ENCODE data around the gene TMPRSS3.

The TMPRSS3 gene

DNA sequence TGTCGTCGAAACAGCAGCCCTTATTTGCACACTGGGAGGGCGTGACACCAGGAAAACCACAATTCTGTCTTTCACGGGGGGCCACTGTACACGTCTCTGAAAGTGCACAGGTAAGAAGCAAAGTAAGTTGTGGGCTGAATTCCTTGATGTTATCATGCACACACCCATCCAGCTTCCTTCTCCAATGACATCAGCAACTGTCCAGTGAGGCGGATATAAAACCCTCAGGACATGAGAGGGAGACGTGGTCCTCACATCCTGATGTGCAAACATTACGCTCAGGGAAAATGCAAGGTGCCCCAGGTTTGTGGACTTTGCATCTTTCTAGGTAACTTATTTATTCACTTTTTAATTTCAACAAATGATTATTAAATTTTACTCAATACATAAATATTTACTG is 32.5 kb downstream of the TMPRSS3 start:
- Histone ChIP-seq H3K9me3 (ENCODE audit: insufficient read depth, low read length) (peaks cover 8% of the 10 kb centered on the region; the same call in 1 of the 2 replicates), H3K9ac (ENCODE audit: insufficient read length, low read depth) (no peak overlapping the region), H3K27me3 (ENCODE audit: insufficient read depth, insufficient read length) (no peaks in the 10 kb centered on the region), H3K4me1 (ENCODE audit: insufficient read depth, insufficient read length) (peaks cover 16% of the 10 kb centered on the region), H3K4me3 (ENCODE audit: insufficient read length, low read depth) (no peak overlapping the region), H3K36me3 (ENCODE audit: insufficient read depth, insufficient read length, low read length) (no peaks in the 10 kb centered on the region)
- TF ChIP-seq YY1 (IDR thresholded peaks at IDR 0.05; ENCODE audit: insufficient read depth, insufficient read length): no peak
- TF ChIP-seq ZNF274 (IDR thresholded peaks at IDR 0.05; ENCODE audit: low read depth, low read length): no peak
- TF ChIP-seq SUZ12 (IDR thresholded peaks at IDR 0.05; ENCODE audit: extremely low read depth, insufficient read depth, insufficient read length): no peak
- DNase-seq (ENCODE audit: low read depth, low spot score): no peak

DNA sequence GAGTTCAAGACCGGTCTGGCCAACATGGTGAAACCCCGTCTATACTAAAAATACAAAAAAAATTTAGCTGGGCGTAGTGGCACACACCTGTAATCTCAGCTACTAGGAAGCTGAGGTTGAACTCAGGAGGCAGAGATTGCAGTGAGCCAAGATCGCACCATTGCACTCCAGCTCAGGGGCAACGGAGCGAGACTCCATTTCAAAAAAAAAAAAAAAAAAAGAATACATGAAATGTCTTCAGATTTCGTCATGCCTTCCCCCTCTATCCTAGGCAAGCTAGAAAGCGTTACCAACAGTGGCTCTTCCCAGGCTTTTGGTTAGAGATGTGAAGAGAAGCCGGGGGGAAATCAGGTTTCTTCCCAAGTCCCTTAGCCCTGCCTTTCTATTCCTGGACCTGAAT is 33.2 kb downstream of the TMPRSS3 start:
- no peak for DNase-seq (ENCODE audit: low read depth, low spot score)
- TF ChIP-seq ZNF274 (IDR thresholded peaks at IDR 0.05; ENCODE audit: low read depth, low read length) (no peak), SUZ12 (IDR thresholded peaks at IDR 0.05; ENCODE audit: extremely low read depth, insufficient read depth, insufficient read length) (no peak), YY1 (IDR thresholded peaks at IDR 0.05; ENCODE audit: insufficient read depth, insufficient read length) (no peak)
- Histone ChIP-seq H3K4me1 (ENCODE audit: insufficient read depth, insufficient read length) (peaks cover 16% of the 10 kb centered on the region), H3K9ac (ENCODE audit: insufficient read length, low read depth) (no peak overlapping the region), H3K4me3 (ENCODE audit: insufficient read length, low read depth) (no peak overlapping the region), H3K9me3 (ENCODE audit: insufficient read depth, low read length) (peaks cover 8% of the 10 kb centered on the region; the same call in 1 of the 2 replicates), H3K36me3 (ENCODE audit: insufficient read depth, insufficient read length, low read length) (no peaks in the 10 kb centered on the region), H3K27me3 (ENCODE audit: insufficient read depth, insufficient read length) (no peaks in the 10 kb centered on the region)

DNA sequence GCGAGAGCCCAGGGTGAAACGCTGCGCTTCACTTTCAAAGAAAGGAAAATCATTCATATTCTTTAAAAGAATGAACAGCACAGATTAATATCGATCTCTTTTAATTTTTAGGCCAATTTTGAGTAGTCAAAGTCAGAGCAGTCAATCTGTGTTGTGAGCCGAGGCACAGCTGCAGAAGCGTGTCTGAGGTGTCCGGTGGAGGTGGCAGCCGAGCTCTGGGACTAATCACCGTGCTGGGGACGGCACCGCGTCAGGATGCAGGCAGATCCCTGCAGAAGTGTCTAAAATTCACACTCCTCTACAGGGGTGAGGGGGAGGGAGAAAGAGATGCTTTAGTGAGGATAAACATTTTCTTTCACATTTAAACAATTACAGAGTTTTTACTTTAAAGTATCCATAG is 33.7 kb downstream of the TMPRSS3 start:
- Histone ChIP-seq H3K9ac (ENCODE audit: insufficient read length, low read depth) (no peak overlapping the region), H3K4me3 (ENCODE audit: insufficient read length, low read depth) (no peak overlapping the region), H3K9me3 (ENCODE audit: insufficient read depth, low read length) (peaks cover 8% of the 10 kb centered on the region; the same call in 1 of the 2 replicates), H3K27me3 (ENCODE audit: insufficient read depth, insufficient read length) (no peaks in the 10 kb centered on the region), H3K4me1 (ENCODE audit: insufficient read depth, insufficient read length) (peaks cover 16% of the 10 kb centered on the region), H3K36me3 (ENCODE audit: insufficient read depth, insufficient read length, low read length) (no peaks in the 10 kb centered on the region)
- TF ChIP-seq ZNF274 (IDR thresholded peaks at IDR 0.05; ENCODE audit: low read depth, low read length) (no peak), YY1 (IDR thresholded peaks at IDR 0.05; ENCODE audit: insufficient read depth, insufficient read length) (no peak), SUZ12 (IDR thresholded peaks at IDR 0.05; ENCODE audit: extremely low read depth, insufficient read depth, insufficient read length) (no peak)
- no peak for DNase-seq (ENCODE audit: low read depth, low spot score)

DNA sequence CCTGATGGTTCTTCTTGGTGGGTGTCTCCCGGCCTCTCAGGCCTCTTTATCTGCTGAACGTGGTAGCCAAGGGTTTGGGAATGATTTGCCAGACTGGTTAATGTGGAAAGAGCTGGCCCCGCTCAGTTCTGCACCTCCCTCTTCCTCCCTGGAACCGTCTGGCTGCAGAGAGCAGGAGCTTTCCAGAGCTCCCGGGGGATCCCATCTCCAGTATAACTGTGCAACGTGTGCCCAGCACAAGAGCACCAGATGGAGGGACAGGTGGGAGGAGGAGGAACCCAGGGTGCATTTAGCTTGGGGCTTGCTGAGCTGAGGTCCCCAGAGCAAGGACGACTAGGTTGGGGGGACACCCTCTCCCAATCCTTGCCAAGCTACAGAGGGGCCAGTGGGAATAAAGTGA is 34.6 kb downstream of the TMPRSS3 start:
- DNase-seq (ENCODE audit: low read depth, low spot score): no peak
- Histone ChIP-seq H3K27me3 (ENCODE audit: insufficient read depth, insufficient read length) (no peaks in the 10 kb centered on the region), H3K9me3 (ENCODE audit: insufficient read depth, low read length) (peaks cover 8% of the 10 kb centered on the region; the same call in 1 of the 2 replicates)

DNA sequence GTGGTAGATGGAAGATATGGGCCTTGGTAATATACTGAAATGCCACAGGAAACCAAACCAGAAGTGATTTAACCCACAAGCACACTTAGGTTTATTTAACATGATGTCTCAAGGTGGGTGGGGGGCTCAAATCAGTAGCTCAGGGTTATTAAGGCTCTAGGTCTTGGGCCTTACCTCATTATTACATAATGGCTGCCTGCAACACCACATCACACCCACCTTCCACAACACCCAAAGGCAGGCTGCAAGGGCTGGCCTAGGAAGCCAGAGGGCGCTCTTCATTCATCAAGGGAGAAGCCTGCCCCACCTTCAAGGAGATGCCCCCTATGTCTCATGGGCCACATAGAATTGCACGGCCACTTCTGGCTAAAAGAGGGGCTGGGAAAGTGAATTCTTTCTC is 35.5 kb downstream of the TMPRSS3 start:
- H3K36me3 ChIP-seq (ENCODE audit: insufficient read depth, insufficient read length, low read length): no peaks in the 10 kb centered on the region
- no peaks in the 10 kb centered on the region for H3K27me3 ChIP-seq (ENCODE audit: insufficient read depth, insufficient read length)
- no peak overlapping the region for H3K9ac ChIP-seq (ENCODE audit: insufficient read length, low read depth)
- H3K4me3 ChIP-seq (ENCODE audit: insufficient read length, low read depth): no peak overlapping the region
- DNase-seq (ENCODE audit: low read depth, low spot score): peak; percentile 36
- H3K9me3 ChIP-seq (ENCODE audit: insufficient read depth, low read length): peaks cover 8% of the 10 kb centered on the region; the same call in 1 of the 2 replicates
- peaks cover 8% of the 10 kb centered on the region for H3K4me1 ChIP-seq (ENCODE audit: insufficient read depth, insufficient read length)
- TF ChIP-seq ZNF274 (IDR thresholded peaks at IDR 0.05; ENCODE audit: low read depth, low read length) (no peak), SUZ12 (IDR thresholded peaks at IDR 0.05; ENCODE audit: extremely low read depth, insufficient read depth, insufficient read length) (no peak), YY1 (IDR thresholded peaks at IDR 0.05; ENCODE audit: insufficient read depth, insufficient read length) (no peak)

More for the DNA sequence above, 34.6 kb downstream of the TMPRSS3 start:
- Histone ChIP-seq H3K36me3 (ENCODE audit: insufficient read depth, insufficient read length, low read length) (no peaks in the 10 kb centered on the region), H3K4me1 (ENCODE audit: insufficient read depth, insufficient read length) (peaks cover 16% of the 10 kb centered on the region), H3K9ac (ENCODE audit: insufficient read length, low read depth) (no peak overlapping the region), H3K4me3 (ENCODE audit: insufficient read length, low read depth) (no peak overlapping the region)
- no peak for TF ChIP-seq YY1 (IDR thresholded peaks at IDR 0.05; ENCODE audit: insufficient read depth, insufficient read length)

DNA sequence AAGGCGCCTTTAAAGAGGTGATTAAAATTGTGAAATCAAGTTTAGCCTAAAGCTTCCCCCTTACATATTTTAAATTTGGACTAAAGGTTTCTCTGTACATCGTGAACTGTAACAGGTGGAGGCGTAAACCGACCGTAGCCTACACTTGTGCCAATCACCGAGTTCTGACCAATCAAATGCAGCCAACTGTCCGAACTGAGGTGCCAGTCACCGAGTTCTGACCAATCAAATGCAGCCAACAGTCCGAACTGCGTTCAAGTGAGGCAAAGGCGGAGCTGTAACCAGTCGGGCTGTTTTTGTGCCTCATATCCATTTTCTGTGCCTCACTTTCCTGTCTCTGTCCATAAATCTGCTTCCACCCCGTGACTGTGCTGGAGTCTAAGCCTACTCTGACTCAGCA is 36.9 kb downstream of the TMPRSS3 start:
- Histone ChIP-seq H3K9me3 (ENCODE audit: insufficient read depth, low read length) (peaks cover 8% of the 10 kb centered on the region; the same call in 1 of the 2 replicates), H3K9ac (ENCODE audit: insufficient read length, low read depth) (no peak overlapping the region), H3K4me3 (ENCODE audit: insufficient read length, low read depth) (no peak overlapping the region), H3K4me1 (ENCODE audit: insufficient read depth, insufficient read length) (peaks cover 4% of the 10 kb centered on the region), H3K27me3 (ENCODE audit: insufficient read depth, insufficient read length) (no peaks in the 10 kb centered on the region), H3K36me3 (ENCODE audit: insufficient read depth, insufficient read length, low read length) (no peaks in the 10 kb centered on the region)
- DNase-seq (ENCODE audit: low read depth, low spot score): no peak
- TF ChIP-seq ZNF274 (IDR thresholded peaks at IDR 0.05; ENCODE audit: low read depth, low read length): no peak
- no peak for TF ChIP-seq YY1 (IDR thresholded peaks at IDR 0.05; ENCODE audit: insufficient read depth, insufficient read length)
- TF ChIP-seq SUZ12 (IDR thresholded peaks at IDR 0.05; ENCODE audit: extremely low read depth, insufficient read depth, insufficient read length): no peak

DNA sequence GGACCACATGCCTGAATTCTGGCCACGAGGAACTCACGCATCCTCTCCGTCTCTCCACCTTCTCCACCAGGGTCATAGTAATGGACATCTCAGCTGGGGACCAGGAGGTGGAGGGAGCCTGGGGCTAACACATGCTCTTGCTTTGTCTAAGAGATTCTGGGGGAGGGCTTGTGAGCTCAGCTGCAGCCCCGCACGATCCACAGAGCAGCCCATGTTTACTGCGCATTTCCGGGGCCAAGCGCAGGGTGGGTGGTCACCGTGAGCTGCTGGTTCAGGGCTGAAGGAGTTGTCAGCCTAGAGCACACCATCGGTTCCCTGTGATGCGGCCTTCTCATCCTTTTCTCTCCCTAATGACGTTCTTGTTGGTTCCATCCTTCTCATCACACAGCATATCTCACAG is 37.6 kb downstream of the TMPRSS3 start:
- Histone ChIP-seq H3K4me3 (ENCODE audit: insufficient read length, low read depth) (no peak overlapping the region), H3K36me3 (ENCODE audit: insufficient read depth, insufficient read length, low read length) (no peaks in the 10 kb centered on the region), H3K4me1 (ENCODE audit: insufficient read depth, insufficient read length) (peaks cover 3% of the 10 kb centered on the region), H3K9me3 (ENCODE audit: insufficient read depth, low read length) (peaks cover 8% of the 10 kb centered on the region; the same call in 1 of the 2 replicates), H3K9ac (ENCODE audit: insufficient read length, low read depth) (no peak overlapping the region), H3K27me3 (ENCODE audit: insufficient read depth, insufficient read length) (no peaks in the 10 kb centered on the region)
- no peak for TF ChIP-seq YY1 (IDR thresholded peaks at IDR 0.05; ENCODE audit: insufficient read depth, insufficient read length)
- TF ChIP-seq SUZ12 (IDR thresholded peaks at IDR 0.05; ENCODE audit: extremely low read depth, insufficient read depth, insufficient read length): no peak
- no peak for TF ChIP-seq ZNF274 (IDR thresholded peaks at IDR 0.05; ENCODE audit: low read depth, low read length)
- DNase-seq (ENCODE audit: low read depth, low spot score): no peak

Measured in NT2/D1 (cell line).